IMR-90 (cell line): ENCODE measurements around the gene ABR. TPM values are rescaled to one million over a fixed set of nuclear protein-coding genes. Genes with fewer than 3 reads are reported as not detected.

ENCODE experiments used
- ATAC-seq: fragments of 200-7000 bp; cut with Tn5 transposase; 2 replicates; pipeline ENCODE4 v1.9.1; 2020; ENCODE audit warnings: low read depth, mild to moderate bottlenecking, moderate library complexity
- BruUV-seq: library from RNA; stranded (reverse); fragments of 400-500 nt; replicated peaks from 2 replicates; lab custom pipeline; 2021; lab: Mats Ljungman, UMichigan
- CTCF ChIA-PET: fragments of 300-600 bp; formaldehyde crosslinking; extraction: SDS; loops from one replicate; lab custom pipeline; 2021; ENCODE audit warnings: antibody characterized with exemption; lab: Yijun Ruan, JAX
- POLR2A ChIA-PET: fragments of 300-600 bp; sonication (Branson Sonifier 250); formaldehyde crosslinking; loops from one replicate; lab custom pipeline; 2022; ENCODE audit warnings: antibody characterized with exemption; ENCODE audit not compliant: unreplicated experiment; lab: Charles Lee
- DNase-seq: peaks from one replicate; pipeline ENCODE4 v3.0.0; 2013
- H2AFZ ChIP-seq: replicated peaks from 2 replicates; pipeline ENCODE3; 2013; ENCODE audit warnings: low read length, mild to moderate bottlenecking; ENCODE audit not compliant: poor library complexity
- H2AK5ac ChIP-seq: 2 replicates; pipeline ENCODE4 v1.6.1; 2013; ENCODE audit warnings: low read depth, low read length, inconsistent platforms
- H2AK9ac ChIP-seq: replicated peaks from 2 replicates; pipeline ENCODE3; 2013; ENCODE audit warnings: mild to moderate bottlenecking, low read depth, low read length, moderate library complexity; ENCODE audit not compliant: poor library complexity
- H2BK120ac ChIP-seq: 2 replicates; pipeline ENCODE4 v1.6.1; 2013; ENCODE audit warnings: low read depth, low read length, inconsistent platforms
- H2BK15ac ChIP-seq: 3 replicates; pipeline ENCODE4 v1.6.1; 2013; ENCODE audit warnings: low read depth, low read length, inconsistent platforms
- H2BK20ac ChIP-seq: 2 replicates; pipeline ENCODE4 v1.6.1; 2013; ENCODE audit warnings: low read depth, mild to moderate bottlenecking, inconsistent platforms, low read length, moderate library complexity
- H2BK5ac ChIP-seq: 2 replicates; pipeline ENCODE4 v1.6.1; 2013; ENCODE audit warnings: mild to moderate bottlenecking, low read depth, low read length, inconsistent platforms; ENCODE audit not compliant: poor library complexity, severe bottlenecking
- H3K14ac ChIP-seq: replicated peaks from 2 replicates; pipeline ENCODE4 v1.6.1; 2013; ENCODE audit warnings: low read depth, low read length, inconsistent platforms
- H3K18ac ChIP-seq: 2 replicates; pipeline ENCODE4 v1.6.1; 2013; ENCODE audit warnings: low read depth, low read length, control low read depth
- H3K23ac ChIP-seq: 2 replicates; pipeline ENCODE4 v1.6.1; 2013; ENCODE audit warnings: low read depth, low read length, inconsistent platforms
- H3K27ac ChIP-seq: 2 replicates; pipeline ENCODE4 v1.5.1; 2013; ENCODE audit warnings: mild to moderate bottlenecking, control low read depth, low read length; ENCODE audit not compliant: insufficient read depth
- H3K27me3 ChIP-seq: 2 replicates; pipeline ENCODE4 v1.6.1; 2013; ENCODE audit warnings: low read length; ENCODE audit not compliant: control insufficient read depth, insufficient read depth
- H3K36me3 ChIP-seq: 2 replicates; pipeline ENCODE4 v1.6.1; 2013; ENCODE audit warnings: low read length, mixed read lengths; ENCODE audit not compliant: control insufficient read depth, insufficient read depth
- H3K4ac ChIP-seq: 2 replicates; pipeline ENCODE4 v1.6.1; 2013; ENCODE audit warnings: low read depth, low read length, inconsistent platforms
- H3K4me1 ChIP-seq: 2 replicates; pipeline ENCODE4 v1.6.1; 2013; ENCODE audit warnings: low read length, mixed read lengths; ENCODE audit not compliant: control insufficient read depth, insufficient read depth
- H3K4me2 ChIP-seq: 2 replicates; pipeline ENCODE4 v1.6.1; 2013; ENCODE audit warnings: low read depth, mild to moderate bottlenecking, control low read depth, low read length, moderate library complexity
- H3K4me3 ChIP-seq: 2 replicates; pipeline ENCODE4 v1.5.1; 2013; ENCODE audit warnings: low read depth, mild to moderate bottlenecking, control low read depth, low read length, moderate library complexity; ENCODE audit not compliant: insufficient read depth
- H3K56ac ChIP-seq: 2 replicates; pipeline ENCODE4 v1.6.1; 2013; ENCODE audit warnings: low read length, inconsistent platforms; ENCODE audit not compliant: insufficient read depth; ENCODE audit errors: extremely low read depth
- H3K79me1 ChIP-seq, 2 experiments: 2 replicates each; pipeline ENCODE4 v1.6.1; 2013; ENCODE audit warnings: low read length in 2 of 2, inconsistent platforms in 1 of 2, low read depth in 1 of 2
- H3K9ac ChIP-seq: 2 replicates; pipeline ENCODE4 v1.6.1; 2013; ENCODE audit warnings: low read depth, low read length, control low read depth
- H3K9me1 ChIP-seq: 2 replicates; pipeline ENCODE4 v1.6.1; 2013; ENCODE audit warnings: low read length, inconsistent platforms; ENCODE audit not compliant: insufficient read depth
- H3K9me3 ChIP-seq: 2 replicates; pipeline ENCODE4 v1.6.1; 2013; ENCODE audit warnings: low read length; ENCODE audit not compliant: control insufficient read depth, insufficient read depth
- H4K20me1 ChIP-seq: 2 replicates; pipeline ENCODE4 v1.6.1; 2013; ENCODE audit warnings: low read length, inconsistent platforms; ENCODE audit not compliant: insufficient read depth
- H4K5ac ChIP-seq: 2 replicates; pipeline ENCODE4 v1.6.1; 2013; ENCODE audit warnings: mild to moderate bottlenecking, low read depth, low read length, control low read depth
- H4K8ac ChIP-seq, 2 experiments: 2 replicates each; pipeline ENCODE4 v1.6.1; 2013; ENCODE audit warnings: low read depth in 2 of 2, low read length in 2 of 2, control low read depth in 1 of 2, inconsistent platforms in 1 of 2
- H4K91ac ChIP-seq: 2 replicates; pipeline ENCODE4 v1.6.1; 2013; ENCODE audit warnings: low read depth, low read length, inconsistent platforms; ENCODE audit not compliant: insufficient read depth
- MAFK ChIP-seq: IDR thresholded peaks from 2 replicates; pipeline ENCODE4 v1.6.1; 2012; ENCODE audit warnings: low read depth, low read length, improper control_type of control experiment
- MAZ ChIP-seq: IDR thresholded peaks from 2 replicates; pipeline ENCODE4 v1.6.1; 2012; ENCODE audit warnings: low read depth, mild to moderate bottlenecking, low read length, improper control_type of control experiment, moderate library complexity, borderline replicate concordance
- MXI1 ChIP-seq: IDR thresholded peaks from 2 replicates; pipeline ENCODE4 v1.6.1; 2012; ENCODE audit warnings: low read depth, mild to moderate bottlenecking, low read length, moderate library complexity, borderline replicate concordance
- NFE2L2 ChIP-seq: fragments of 150-350 bp; IDR thresholded peaks from 2 replicates; pipeline ENCODE4 v1.6.1; 2016; ENCODE audit warnings: low read depth, mild to moderate bottlenecking, low read length
- WGBS, 2 experiments: methylation state at CpG; one replicate each; pipeline versions ENCODE4 v1.1.5 to v1.1.7; 2013; ENCODE audit warnings: missing lambda C conversion rate in 2 of 2; ENCODE audit not compliant: insufficient read length in 1 of 2; ENCODE audit errors: extremely low coverage in 2 of 2; 5-methylcytosine and 5-hydroxymethylcytosine counted together
- dilution Hi-C: fragments of 300-500 bp; cut with HindIII; formaldehyde crosslinking; loops from one replicate; pipeline ENCODE4 v1.14.3; 2018; ENCODE audit warnings: low sequenced_read_pairs; ENCODE audit not compliant: unreplicated experiment
- in situ Hi-C: fragments of 300-500 bp; cut with MboI; formaldehyde crosslinking; loops from 3 replicates; pipeline ENCODE4 v1.14.3; 2019; ENCODE audit warnings: low sequenced_read_pairs, inconsistent platforms, mixed read lengths
- intact Hi-C: fragments of 100-400 bp; cut with micrococcal nuclease; formaldehyde crosslinking; loops from 2 replicates; pipeline ENCODE4 v1.10.0; 2022
- polyA plus RNA-seq, 3 experiments: library from polyadenylated mRNA; depleted of rRNA; stranded (reverse); fragments of >200 nt; gene quantifications; 2 replicates each; pipeline ENCODE4 v1.2.3, GENCODE V29; 2012; ENCODE audit warnings: low replicate concordance in 1 of 3
- total RNA-seq: library from RNA; depleted of rRNA; stranded (reverse); fragments of >200 nt; gene quantifications from 2 replicates; pipeline ENCODE4 v1.2.3, GENCODE V29; 2012
- TF ChIP-seq, protein P1 (sequence below): fragments of 150-350 bp; IDR thresholded peaks from 2 replicates; pipeline ENCODE4 v1.6.1; 2017; ENCODE audit warnings: mild to moderate bottlenecking, antibody characterized with exemption, low read length, low read depth

The ABR gene
- total and polyA plus RNA-seq, 2 of the 4 experiments (the other 2 are of a cell fraction), result 28.3 to 79.7 TPM

DNA sequence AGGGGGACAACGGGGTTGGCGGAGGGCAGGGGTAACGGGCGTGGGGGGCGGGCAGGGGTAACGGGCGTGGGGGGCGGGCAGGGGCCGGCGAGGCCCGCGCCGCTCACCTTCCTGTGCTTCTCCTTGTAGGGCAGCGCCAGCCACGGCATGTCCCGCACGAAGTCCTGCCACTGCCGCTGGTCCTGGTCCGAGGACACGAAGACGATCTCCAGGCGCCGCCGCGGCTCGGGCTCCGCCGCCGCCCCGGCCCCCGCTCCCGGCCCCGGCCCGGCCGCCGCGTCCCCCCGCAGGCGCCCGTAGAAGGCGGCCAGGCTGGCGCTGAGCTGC, 200.6 kb downstream of the ABR start:
- Histone ChIP-seq H3K9me3 (no peaks in the 10 kb centered on the region), H4K8ac (no peak overlapping the region), H4K91ac (no peak overlapping the region; the same call in 1 of the 2 replicates), H3K56ac (no peak overlapping the region), H2BK20ac (no peak overlapping the region), H3K23ac (no peak overlapping the region), H2BK5ac (peak overlapping the region; percentile 68), H4K20me1 (peaks cover 43% of the 10 kb centered on the region), H3K4ac (no peak overlapping the region; the same call in 1 of the 2 replicates), H3K79me1 (peaks cover 6 to 32% of the 10 kb centered on the region in 2 experiments; a peak in 3 of 4 replicates), H3K9ac (peak overlapping the region; percentile 86), H3K14ac (no peak overlapping the region), H3K4me2 (no peak overlapping the region), H2AFZ (peak overlapping the region; percentile 93), H2AK9ac (no peak overlapping the region), H3K9me1 (peaks cover 9% of the 10 kb centered on the region), H3K27me3 (no peaks in the 10 kb centered on the region), H3K18ac (no peak overlapping the region; the same call in 1 of the 2 replicates), H3K4me1 (peaks cover 12% of the 10 kb centered on the region), H4K5ac (no peak overlapping the region), H2BK120ac (no peak overlapping the region), H2AK5ac (no peak overlapping the region), H2BK15ac (no peak overlapping the region), H3K4me3 (peak overlapping the region; percentile 100), H3K36me3 (peaks cover 4% of the 10 kb centered on the region; the same call in 1 of the 2 replicates), H3K27ac (peak overlapping the region; percentile 91)
- in situ Hi-C loops, result no loop called here
- TF ChIP-seq MAZ (no peak), NFE2L2 (no peak), MAFK (no peak), MXI1 (no peak)
- TF ChIP-seq, protein P1, sequence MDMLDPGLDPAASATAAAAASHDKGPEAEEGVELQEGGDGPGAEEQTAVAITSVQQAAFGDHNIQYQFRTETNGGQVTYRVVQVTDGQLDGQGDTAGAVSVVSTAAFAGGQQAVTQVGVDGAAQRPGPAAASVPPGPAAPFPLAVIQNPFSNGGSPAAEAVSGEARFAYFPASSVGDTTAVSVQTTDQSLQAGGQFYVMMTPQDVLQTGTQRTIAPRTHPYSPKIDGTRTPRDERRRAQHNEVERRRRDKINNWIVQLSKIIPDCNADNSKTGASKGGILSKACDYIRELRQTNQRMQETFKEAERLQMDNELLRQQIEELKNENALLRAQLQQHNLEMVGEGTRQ, result no peak
- ATAC-seq (peak; percentile 48), DNase-seq (no peak)
- no TSS peak for BruUV-seq
- intact Hi-C loops, result loop anchor here (2.0 kb wide), 1 partner anchor 46 kb away; no protein-coding TSS in a partner anchor
- ChIA-PET POLR2A (interaction anchor here (0.6 kb wide), 1 partner anchor 191 kb away, joined by 22 read pairs; no protein-coding TSS in a partner anchor), CTCF (interaction anchor here (0.6 kb wide), 1 partner anchor 165 kb away, joined by 3 read pairs; no protein-coding TSS in a partner anchor)
- dilution Hi-C loops, result loop anchor here (25.0 kb wide), 1 partner anchor 192 kb away; the partner anchor contains the start of genes GLOD4 and MRM3
- 1% methylated on average over 34 of the region's 42 CpGs; no CpG with 5 or more reads in 1 of the 2 experiments for WGBS, 2 experiments
